ENCODE results near the gene DTD2.

- TF ChIP-seq POLR2AphosphoS5 (IDR thresholded peaks at IDR 0.05; ENCODE audit: borderline replicate concordance, low read depth, low read length) (no peak), EZH2 (IDR thresholded peaks at IDR 0.05) (no peak), FOXP2 (optimal IDR thresholded peaks at IDR 0.05; ENCODE audit: control extremely low read depth, extremely low read length, insufficient read depth) (no peak)
These were observed 27.4 kb upstream of the DTD2 start for GRCh38 chr14:31484754-31485153.
